B cell (primary cell): ENCODE measurements around the gene NPIPA3. TPM values are rescaled to one million over a fixed set of nuclear protein-coding genes. Genes with fewer than 3 reads are reported as not detected.

Source experiments
- ATAC-seq: fragments of 200-7000 bp; cut with Tn5 transposase; one replicate; pipeline ENCODE4 v1.10.0; 2021; ENCODE audit warnings: low read depth, mild to moderate bottlenecking, moderate number of reproducible peaks, moderate library complexity
- CTCF ChIA-PET: fragments of 350-600 bp; sonication (Branson Sonifier 250); formaldehyde crosslinking; loops from one replicate; lab custom pipeline; 2021; ENCODE audit warnings: antibody characterized with exemption, inconsistent platforms; lab: Charles Lee
- POLR2A ChIA-PET: fragments of 350-600 bp; sonication (Branson Sonifier 250); formaldehyde crosslinking; loops from one replicate; lab custom pipeline; 2021; ENCODE audit warnings: antibody characterized with exemption; lab: Charles Lee
- DNase-seq: peaks from one replicate; pipeline ENCODE4 v3.0.0; 2013
- H2AFZ ChIP-seq: 2 replicates; pipeline ENCODE4 v1.6.1; 2012; ENCODE audit warnings: mild to moderate bottlenecking, low read depth, low read length; ENCODE audit not compliant: insufficient read depth, poor library complexity, severe bottlenecking
- H3K27ac ChIP-seq, 2 donors: 1 replicate in 1 of 2; 2 replicates in 1 of 2; pipeline ENCODE4 v1.5.1; 2012 to 2013; ENCODE audit warnings: low read length in 2 of 2, mild to moderate bottlenecking in 2 of 2, moderate library complexity in 1 of 2
- H3K27me3 ChIP-seq, 4 experiments: fragments of 200-600 bp in 1 of 4; sonication (generic) in 1 of 4; replicated peaks in 1 of 4; 1 replicate in 2 of 4; 2 replicates in 2 of 4; pipeline versions ENCODE4 v1.6.1 to v1.7.0; 2013 to 2016; ENCODE audit warnings: low read length in 3 of 4, mild to moderate bottlenecking in 2 of 4, mixed read lengths in 1 of 4, moderate library complexity in 1 of 4; ENCODE audit not compliant: insufficient read depth in 4 of 4, control insufficient read depth in 3 of 4; ENCODE audit errors: control extremely low read depth in 1 of 4
- H3K36me3 ChIP-seq, 2 experiments: replicated peaks in 1 of 2; 1 replicate in 1 of 2; 2 replicates in 1 of 2; pipeline versions ENCODE4 v1.6.1 to v1.7.1; 2013; ENCODE audit warnings: low read length in 1 of 2; ENCODE audit not compliant: insufficient read depth in 2 of 2, control insufficient read depth in 1 of 2; ENCODE audit errors: control extremely low read depth in 1 of 2, extremely low read depth in 1 of 2
- H3K4me1 ChIP-seq, 2 donors: fragments of 200-600 bp in 1 of 2; sonication (generic) in 1 of 2; 1 replicate in 1 of 2; 2 replicates in 1 of 2; pipeline versions ENCODE4 v1.5.1 to v1.6.1; 2013 to 2017; ENCODE audit warnings: low read length in 2 of 2; ENCODE audit not compliant: control insufficient read depth in 2 of 2, insufficient read depth in 2 of 2
- H3K4me2 ChIP-seq: replicated peaks from 2 replicates; pipeline ENCODE3; 2012; ENCODE audit warnings: mild to moderate bottlenecking, low read depth, low read length; ENCODE audit not compliant: poor library complexity, severe bottlenecking
- H3K4me3 ChIP-seq, 5 experiments: fragments of 200-600 bp in 1 of 5; sonication (generic) in 1 of 5; 1 replicate in 3 of 5; 2 replicates in 2 of 5; pipeline versions ENCODE4 v1.5.1 to v1.7.0; 2011 to 2016; ENCODE audit warnings: low read length in 4 of 5, mild to moderate bottlenecking in 4 of 5, low read depth in 2 of 5, control low read depth in 1 of 5, moderate library complexity in 1 of 5; ENCODE audit not compliant: insufficient read depth in 1 of 5; ENCODE audit errors: control extremely low read depth in 1 of 5, extremely low read depth in 1 of 5
- H3K79me2 ChIP-seq: fragments of 200-600 bp; sonication (generic); one replicate; pipeline ENCODE4 v1.6.0; 2016; ENCODE audit warnings: low read length; ENCODE audit not compliant: control insufficient read depth, insufficient read depth
- H3K9ac ChIP-seq: fragments of 200-600 bp; sonication (generic); 2 replicates; pipeline ENCODE4 v1.6.1; 2017; ENCODE audit warnings: mild to moderate bottlenecking, low read length, moderate library complexity
- H3K9me3 ChIP-seq, 3 donors: one replicate each; pipeline versions ENCODE4 v1.6.1 to v1.7.1; 2013; ENCODE audit warnings: low read length in 2 of 3; ENCODE audit not compliant: control insufficient read depth in 2 of 3, insufficient read depth in 1 of 3; ENCODE audit errors: control extremely low read depth in 1 of 3
- H4K20me1 ChIP-seq: 2 replicates; pipeline ENCODE4 v1.6.0; 2012; ENCODE audit warnings: mild to moderate bottlenecking, low read length; ENCODE audit not compliant: insufficient read depth, control insufficient read depth, poor library complexity, severe bottlenecking
- H3K27ac Mint-ChIP-seq: one replicate; pipeline ENCODE4 v1.8.0; 2021; ENCODE audit warnings: mixed read lengths
- H3K27me3 Mint-ChIP-seq: one replicate; pipeline ENCODE4 v1.8.0; 2021; ENCODE audit warnings: mixed read lengths
- H3K4me1 Mint-ChIP-seq: one replicate; pipeline ENCODE4 v1.8.0; 2021; ENCODE audit warnings: mixed read lengths
- H3K4me3 Mint-ChIP-seq: one replicate; pipeline ENCODE4 v1.8.0; 2021; ENCODE audit warnings: mixed read lengths
- H3K9me3 Mint-ChIP-seq: one replicate; pipeline ENCODE4 v1.8.0; 2022; ENCODE audit warnings: mixed read lengths; ENCODE audit not compliant: insufficient read depth
- EZH2 ChIP-seq: IDR thresholded peaks from 2 replicates; pipeline ENCODE4 v1.6.1; 2012; ENCODE audit warnings: borderline replicate concordance, low read depth, mild to moderate bottlenecking, moderate library complexity, low read length; ENCODE audit not compliant: insufficient read depth, poor library complexity, severe bottlenecking
- whole genome bisulfite sequencing: methylation state at CpG from one replicate; pipeline ENCODE4 v1.1.5; 2013; ENCODE audit warnings: missing lambda C conversion rate; ENCODE audit not compliant: insufficient coverage; 5-methylcytosine and 5-hydroxymethylcytosine counted together
- intact Hi-C: fragments of 100-400 bp; cut with micrococcal nuclease; formaldehyde crosslinking; loops from one replicate; pipeline ENCODE4 v1.10.0; 2022
- polyA plus RNA-seq: library from polyadenylated mRNA; depleted of rRNA; stranded (reverse); fragments of >200 nt; gene quantifications from 2 replicates; pipeline ENCODE4 v1.2.3, GENCODE V29; 2012
- total RNA-seq, 2 donors: library from RNA; stranded (reverse); fragments of 120-200 nt in 1 of 2; gene quantifications; 1 replicate in 1 of 2; 2 replicates in 1 of 2; pipeline versions ENCODE4 v1.2.3 to v1.2.4, GENCODE V29; 2013 to 2022
- TF ChIP-seq, protein P1 (sequence below): fragments of 200-600 bp; IDR thresholded peaks from one replicate; pipeline ENCODE4 v1.8.0; 2022; ENCODE audit warnings: antibody characterized with exemption, mild to moderate bottlenecking

The NPIPA3 gene
- total and polyA plus RNA-seq, 2 donors (not counting 1 experiment from before 2014, with no cell fraction given), result 1.4 to 3.7 TPM

DNA sequence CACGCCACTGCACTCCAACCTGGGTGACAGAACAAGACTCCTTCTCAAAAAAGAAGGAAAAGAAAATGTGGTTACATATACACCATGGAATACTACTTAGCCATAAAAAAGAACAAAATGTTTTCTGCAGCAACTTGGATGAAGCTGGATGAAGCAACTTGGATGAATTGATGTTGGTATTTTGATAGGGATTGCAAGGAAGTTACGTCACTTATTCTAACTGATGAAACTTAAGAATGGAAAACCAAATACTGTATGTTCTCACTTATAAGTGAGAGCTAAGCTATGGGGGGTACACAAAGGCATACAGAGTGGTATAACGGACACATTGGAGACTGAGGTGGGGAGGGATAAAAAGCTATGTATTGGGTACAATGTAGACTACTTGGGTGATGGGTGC is 26.6 kb upstream of the NPIPA3 start:
- Mint-ChIP-seq H3K9me3 (no peaks in the 10 kb centered on the region), H3K27ac (no peak overlapping the region)
- POLR2A ChIA-PET, result no interaction called here

DNA sequence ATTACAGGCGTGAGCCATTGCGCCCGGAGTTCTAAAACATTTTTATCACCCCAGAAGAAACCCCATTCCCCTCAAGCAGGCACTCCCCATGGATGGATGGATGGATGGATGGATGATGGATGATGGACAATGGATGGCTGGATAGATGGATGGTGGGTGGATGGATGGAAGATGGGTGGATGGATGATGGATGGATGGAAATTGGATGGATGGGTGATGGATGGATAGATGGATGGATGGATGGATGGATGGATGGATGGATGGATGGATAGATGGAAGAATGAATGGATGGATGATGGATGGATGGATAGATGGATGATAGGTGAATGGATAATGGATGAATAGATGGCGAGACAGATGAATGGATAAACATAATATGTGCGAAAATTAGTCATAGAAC is 25.6 kb upstream of the NPIPA3 start:
- Mint-ChIP-seq H3K4me3 (no peak overlapping the region), H3K27ac (no peak overlapping the region), H3K9me3 (no peaks in the 10 kb centered on the region), H3K27me3 (peaks cover 6% of the 10 kb centered on the region), H3K4me1 (peaks cover 6% of the 10 kb centered on the region)
- no peak overlapping the region for H3K4me2 ChIP-seq
- ATAC-seq (no peak), DNase-seq (no peak)
- H3K27me3 ChIP-seq, result no peaks in the 10 kb centered on the region
- no peak overlapping the region for H2AFZ ChIP-seq
- no peaks in the 10 kb centered on the region for H3K79me2 ChIP-seq
- TF ChIP-seq EZH2, result no peak
- TF ChIP-seq, protein P1, sequence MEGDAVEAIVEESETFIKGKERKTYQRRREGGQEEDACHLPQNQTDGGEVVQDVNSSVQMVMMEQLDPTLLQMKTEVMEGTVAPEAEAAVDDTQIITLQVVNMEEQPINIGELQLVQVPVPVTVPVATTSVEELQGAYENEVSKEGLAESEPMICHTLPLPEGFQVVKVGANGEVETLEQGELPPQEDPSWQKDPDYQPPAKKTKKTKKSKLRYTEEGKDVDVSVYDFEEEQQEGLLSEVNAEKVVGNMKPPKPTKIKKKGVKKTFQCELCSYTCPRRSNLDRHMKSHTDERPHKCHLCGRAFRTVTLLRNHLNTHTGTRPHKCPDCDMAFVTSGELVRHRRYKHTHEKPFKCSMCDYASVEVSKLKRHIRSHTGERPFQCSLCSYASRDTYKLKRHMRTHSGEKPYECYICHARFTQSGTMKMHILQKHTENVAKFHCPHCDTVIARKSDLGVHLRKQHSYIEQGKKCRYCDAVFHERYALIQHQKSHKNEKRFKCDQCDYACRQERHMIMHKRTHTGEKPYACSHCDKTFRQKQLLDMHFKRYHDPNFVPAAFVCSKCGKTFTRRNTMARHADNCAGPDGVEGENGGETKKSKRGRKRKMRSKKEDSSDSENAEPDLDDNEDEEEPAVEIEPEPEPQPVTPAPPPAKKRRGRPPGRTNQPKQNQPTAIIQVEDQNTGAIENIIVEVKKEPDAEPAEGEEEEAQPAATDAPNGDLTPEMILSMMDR, result no peak
- ChIA-PET POLR2A (no interaction called here), CTCF (no interaction called here)
- no peaks in the 10 kb centered on the region for H3K36me3 ChIP-seq
- 80% methylated on average over 2 of the region's 5 CpGs for WGBS
- peaks cover 0 to 4% (median 0%) of the 10 kb centered on the region in 3 donors for H3K9me3 ChIP-seq
- intact Hi-C loops, result no loop called here
- no peaks in the 10 kb centered on the region for H4K20me1 ChIP-seq
- no peak overlapping the region for H3K4me3 ChIP-seq
- H3K27ac ChIP-seq, result no peak overlapping the region
- peaks cover 4 to 8% of the 10 kb centered on the region in 2 donors for H3K4me1 ChIP-seq
- no peak overlapping the region for H3K9ac ChIP-seq

More for the DNA sequence above, 26.6 kb upstream of the NPIPA3 start:
- Histone ChIP-seq H3K27ac (no peak overlapping the region), H3K4me1 (peaks cover 12 to 15% of the 10 kb centered on the region in 2 donors), H3K36me3 (no peaks in the 10 kb centered on the region), H2AFZ (no peak overlapping the region), H3K79me2 (no peaks in the 10 kb centered on the region), H3K4me3 (no peak overlapping the region), H4K20me1 (no peaks in the 10 kb centered on the region), H3K4me2 (no peak overlapping the region), H3K9ac (no peak overlapping the region), H3K9me3 (peaks cover 0 to 4% (median 0%) of the 10 kb centered on the region in 3 donors), H3K27me3 (no peaks in the 10 kb centered on the region)
- H3K4me3 Mint-ChIP-seq, result no peak overlapping the region
- WGBS, result no CpG with 5 or more reads among the region's 3 CpGs
- TF ChIP-seq, protein P1, result no peak
- TF ChIP-seq EZH2, result no peak
- intact Hi-C loops, result no loop called here
- peaks cover 6% of the 10 kb centered on the region for H3K27me3 Mint-ChIP-seq
- H3K4me1 Mint-ChIP-seq, result peaks cover 16% of the 10 kb centered on the region
- DNase-seq (no peak), ATAC-seq (no peak)
- CTCF ChIA-PET, result no interaction called here
